Measurements from ENCODE around the gene HIBCH. TPM values are rescaled to one million over a fixed set of nuclear protein-coding genes. Genes with fewer than 3 reads are reported as not detected.
A peak's percentile ranks its signal among the peaks of the same experiment; 100 is the strongest.

The HIBCH gene
- total RNA-seq, 1 donor from 2014 or later: 16.3 TPM

DNA sequence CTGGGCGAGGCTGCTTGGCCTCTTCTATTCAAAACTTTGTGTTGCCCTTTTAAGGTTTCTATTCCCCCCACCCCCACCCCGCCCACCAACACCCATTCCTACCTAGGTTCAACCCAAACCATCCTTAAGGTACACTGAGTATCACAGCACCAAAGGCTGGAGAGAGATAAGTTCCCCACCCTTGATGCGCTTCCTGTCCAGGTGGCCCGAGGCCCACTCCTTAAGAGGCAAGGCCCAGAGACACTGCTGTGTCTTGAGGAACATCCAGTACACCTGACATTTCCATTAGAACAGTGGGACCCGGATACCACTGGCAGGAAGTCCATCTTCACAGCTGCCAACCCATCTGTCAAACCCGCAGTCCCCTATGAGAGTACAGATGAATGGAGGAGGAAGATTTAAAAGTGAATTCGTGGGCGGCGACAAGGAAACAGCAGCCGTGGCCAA is 23.5 kb upstream of the HIBCH start:
- FAIRE-seq (no peak), DNase-seq (ENCODE audit: low read depth) (no peak)
- H3K4me3 ChIP-seq (ENCODE audit: insufficient read depth, low read depth, low read length): peak overlapping the region; percentile 77
- no peaks in the 10 kb centered on the region for H3K36me3 Mint-ChIP-seq (ENCODE audit: low read depth, unreplicated experiment)
- TF ChIP-seq EZH2 (IDR thresholded peaks at IDR 0.05; ENCODE audit: insufficient read depth, low read length): no peak
- TF ChIP-seq, protein P1, sequence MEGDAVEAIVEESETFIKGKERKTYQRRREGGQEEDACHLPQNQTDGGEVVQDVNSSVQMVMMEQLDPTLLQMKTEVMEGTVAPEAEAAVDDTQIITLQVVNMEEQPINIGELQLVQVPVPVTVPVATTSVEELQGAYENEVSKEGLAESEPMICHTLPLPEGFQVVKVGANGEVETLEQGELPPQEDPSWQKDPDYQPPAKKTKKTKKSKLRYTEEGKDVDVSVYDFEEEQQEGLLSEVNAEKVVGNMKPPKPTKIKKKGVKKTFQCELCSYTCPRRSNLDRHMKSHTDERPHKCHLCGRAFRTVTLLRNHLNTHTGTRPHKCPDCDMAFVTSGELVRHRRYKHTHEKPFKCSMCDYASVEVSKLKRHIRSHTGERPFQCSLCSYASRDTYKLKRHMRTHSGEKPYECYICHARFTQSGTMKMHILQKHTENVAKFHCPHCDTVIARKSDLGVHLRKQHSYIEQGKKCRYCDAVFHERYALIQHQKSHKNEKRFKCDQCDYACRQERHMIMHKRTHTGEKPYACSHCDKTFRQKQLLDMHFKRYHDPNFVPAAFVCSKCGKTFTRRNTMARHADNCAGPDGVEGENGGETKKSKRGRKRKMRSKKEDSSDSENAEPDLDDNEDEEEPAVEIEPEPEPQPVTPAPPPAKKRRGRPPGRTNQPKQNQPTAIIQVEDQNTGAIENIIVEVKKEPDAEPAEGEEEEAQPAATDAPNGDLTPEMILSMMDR (IDR thresholded peaks at IDR 0.05; ENCODE audit: insufficient read depth, low read depth, low read length): no peak
- H3K27ac ChIP-seq (ENCODE audit: low read depth, low read length): no peak overlapping the region
- H3K4me1 ChIP-seq (ENCODE audit: insufficient read depth, low read length): peaks cover 3% of the 10 kb centered on the region
- peaks cover 18% of the 10 kb centered on the region for H3K79me2 ChIP-seq (ENCODE audit: insufficient read depth, low read length)
- no peaks in the 10 kb centered on the region for H3K9me3 ChIP-seq (ENCODE audit: insufficient read depth, low read depth, low read length)
- H3K27me3 ChIP-seq (ENCODE audit: insufficient read depth, low read length): no peaks in the 10 kb centered on the region
- H3K27me3 Mint-ChIP-seq (ENCODE audit: low read depth, unreplicated experiment): no peaks in the 10 kb centered on the region
- H3K9me3 Mint-ChIP-seq (ENCODE audit: unreplicated experiment): no peaks in the 10 kb centered on the region
- H3K9ac ChIP-seq (ENCODE audit: low read length): peak overlapping the region; percentile 86
- peak overlapping the region; percentile 89 for H3K4me3 Mint-ChIP-seq (ENCODE audit: unreplicated experiment)
- peak overlapping the region; percentile 58 for H3K27ac Mint-ChIP-seq (ENCODE audit: unreplicated experiment)
- H3K4me1 Mint-ChIP-seq (ENCODE audit: low read depth, unreplicated experiment): peaks cover 4% of the 10 kb centered on the region
- no peaks in the 10 kb centered on the region for H3K36me3 ChIP-seq (ENCODE audit: insufficient read depth, low read length)
- H3K4me2 ChIP-seq (ENCODE audit: low read length): peak overlapping the region; percentile 96
- no peaks in the 10 kb centered on the region for H4K20me1 ChIP-seq (ENCODE audit: insufficient read depth, low read length)
- peak overlapping the region; percentile 97 for H2AFZ ChIP-seq (ENCODE audit: low read depth, low read length)

DNA sequence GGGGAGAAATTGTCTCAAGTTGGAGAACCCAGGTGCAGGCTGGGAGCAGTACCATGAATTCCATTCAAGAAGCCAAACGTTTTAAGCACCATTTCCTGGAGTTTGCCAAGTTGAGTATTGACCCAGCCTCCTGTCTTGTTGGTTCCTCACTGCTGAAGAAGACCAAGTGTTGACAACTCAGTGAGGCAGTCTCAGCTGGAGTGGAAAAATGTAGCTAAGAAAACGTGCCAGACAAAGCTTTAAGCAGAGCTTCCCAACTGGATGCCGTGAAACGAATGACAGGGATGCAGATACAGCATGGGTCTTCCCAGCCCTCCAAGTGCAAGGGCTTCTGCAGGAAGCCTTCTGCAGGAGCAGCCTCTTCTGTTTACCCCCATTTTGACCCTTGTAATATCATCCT is 23.0 kb upstream of the HIBCH start:
- no peak for TF ChIP-seq EZH2 (IDR thresholded peaks at IDR 0.05; ENCODE audit: insufficient read depth, low read length)
- TF ChIP-seq, protein P1 (IDR thresholded peaks at IDR 0.05; ENCODE audit: insufficient read depth, low read depth, low read length): no peak
- Histone ChIP-seq H3K27me3 (ENCODE audit: insufficient read depth, low read length) (no peaks in the 10 kb centered on the region), H4K20me1 (ENCODE audit: insufficient read depth, low read length) (no peaks in the 10 kb centered on the region), H3K4me1 (ENCODE audit: insufficient read depth, low read length) (peaks cover 3% of the 10 kb centered on the region), H3K4me3 (ENCODE audit: insufficient read depth, low read depth, low read length) (no peak overlapping the region), H3K27ac (ENCODE audit: low read depth, low read length) (no peak overlapping the region), H3K79me2 (ENCODE audit: insufficient read depth, low read length) (peaks cover 18% of the 10 kb centered on the region), H3K9me3 (ENCODE audit: insufficient read depth, low read depth, low read length) (no peaks in the 10 kb centered on the region), H3K9ac (ENCODE audit: low read length) (no peak overlapping the region), H2AFZ (ENCODE audit: low read depth, low read length) (no peak overlapping the region), H3K36me3 (ENCODE audit: insufficient read depth, low read length) (no peaks in the 10 kb centered on the region), H3K4me2 (ENCODE audit: low read length) (no peak overlapping the region)
- FAIRE-seq (no peak), DNase-seq (ENCODE audit: low read depth) (no peak)
- Mint-ChIP-seq H3K36me3 (ENCODE audit: low read depth, unreplicated experiment) (no peaks in the 10 kb centered on the region), H3K27me3 (ENCODE audit: low read depth, unreplicated experiment) (no peaks in the 10 kb centered on the region), H3K4me1 (ENCODE audit: low read depth, unreplicated experiment) (peaks cover 4% of the 10 kb centered on the region), H3K4me3 (ENCODE audit: unreplicated experiment) (peak overlapping the region; percentile 55), H3K9me3 (ENCODE audit: unreplicated experiment) (no peaks in the 10 kb centered on the region), H3K27ac (ENCODE audit: unreplicated experiment) (no peak overlapping the region)

DNA sequence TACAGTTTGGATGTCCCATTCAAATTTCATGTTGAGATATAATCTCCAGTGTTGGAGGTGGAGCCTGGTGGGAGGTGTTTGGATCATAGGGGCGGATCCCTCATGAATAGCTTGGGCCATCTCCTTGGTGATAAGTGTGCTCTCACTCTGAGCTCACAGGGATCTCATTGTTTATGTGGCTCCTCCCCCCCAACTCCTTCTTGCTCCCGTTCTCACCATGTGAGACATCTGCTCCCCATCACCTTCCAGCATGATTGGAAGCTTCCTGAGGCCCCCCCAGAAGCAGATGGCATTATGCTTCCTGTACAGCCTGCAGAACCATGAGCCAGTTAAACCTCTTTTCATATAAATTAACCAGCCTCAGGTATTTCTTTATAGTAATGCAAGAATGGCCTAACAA is 20.7 kb upstream of the HIBCH start:
- FAIRE-seq: no peak
- H3K36me3 ChIP-seq (ENCODE audit: insufficient read depth, low read length): no peaks in the 10 kb centered on the region

More for the DNA sequence above, 20.7 kb upstream of the HIBCH start:
- peaks cover 4% of the 10 kb centered on the region for H3K4me1 Mint-ChIP-seq (ENCODE audit: low read depth, unreplicated experiment)
- H3K9me3 Mint-ChIP-seq (ENCODE audit: unreplicated experiment): no peaks in the 10 kb centered on the region
- Histone ChIP-seq H3K4me1 (ENCODE audit: insufficient read depth, low read length) (peaks cover 3% of the 10 kb centered on the region), H4K20me1 (ENCODE audit: insufficient read depth, low read length) (no peaks in the 10 kb centered on the region), H3K4me2 (ENCODE audit: low read length) (no peak overlapping the region), H3K4me3 (ENCODE audit: insufficient read depth, low read depth, low read length) (no peak overlapping the region), H3K27me3 (ENCODE audit: insufficient read depth, low read length) (no peaks in the 10 kb centered on the region), H3K9ac (ENCODE audit: low read length) (no peak overlapping the region), H3K79me2 (ENCODE audit: insufficient read depth, low read length) (peaks cover 4% of the 10 kb centered on the region), H3K9me3 (ENCODE audit: insufficient read depth, low read depth, low read length) (no peaks in the 10 kb centered on the region), H2AFZ (ENCODE audit: low read depth, low read length) (no peak overlapping the region), H3K27ac (ENCODE audit: low read depth, low read length) (no peak overlapping the region)
- no peak for DNase-seq (ENCODE audit: low read depth)
- no peak overlapping the region for H3K27ac Mint-ChIP-seq (ENCODE audit: unreplicated experiment)
- H3K36me3 Mint-ChIP-seq (ENCODE audit: low read depth, unreplicated experiment): no peaks in the 10 kb centered on the region
- H3K27me3 Mint-ChIP-seq (ENCODE audit: low read depth, unreplicated experiment): no peaks in the 10 kb centered on the region
- TF ChIP-seq EZH2 (IDR thresholded peaks at IDR 0.05; ENCODE audit: insufficient read depth, low read length): no peak
- TF ChIP-seq, protein P1 (IDR thresholded peaks at IDR 0.05; ENCODE audit: insufficient read depth, low read depth, low read length): no peak
- no peak overlapping the region for H3K4me3 Mint-ChIP-seq (ENCODE audit: unreplicated experiment)

All from astrocyte (in vitro differentiated cells and primary cell).